ENCODE data around the gene CRTC3. TPM values are rescaled to one million over a fixed set of nuclear protein-coding genes. Genes with fewer than 3 reads are reported as not detected.

CRTC3 gene
- total and polyA plus RNA-seq, 2 of the 4 experiments (the other 2 are of a cell fraction): 4.7 to 14.8 TPM

DNA sequence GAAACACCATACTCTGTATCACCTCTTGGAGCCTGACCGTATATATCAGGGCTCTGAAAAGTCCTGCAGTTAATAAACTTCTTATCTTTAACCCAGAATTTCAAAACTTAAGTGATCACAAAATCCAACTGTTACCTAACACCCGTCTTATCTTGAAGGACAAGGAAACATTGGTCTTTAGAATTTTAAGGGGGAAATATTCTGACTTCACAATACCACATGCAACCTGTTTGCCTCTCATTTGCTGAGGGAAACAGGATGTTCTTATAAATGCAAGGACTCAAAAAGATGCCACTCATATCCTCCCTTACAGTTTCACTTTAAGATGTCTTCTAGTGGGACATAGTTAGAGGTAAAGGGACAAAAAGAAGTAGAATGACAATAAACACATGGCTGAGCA lies 67.9 kb downstream of the CRTC3 start:
- H4K91ac ChIP-seq (ENCODE audit: insufficient read depth, low read depth, low read length): no peak overlapping the region
- no peaks in the 10 kb centered on the region for H3K9me3 ChIP-seq (ENCODE audit: control insufficient read depth, insufficient read depth, low read length)
- no peak overlapping the region for H2AFZ ChIP-seq (replicated peaks; ENCODE audit: low read length, poor library complexity)
- H2AK5ac ChIP-seq (ENCODE audit: low read depth, low read length): no peak overlapping the region
- WGBS, 2 experiments (ENCODE audit: extremely low coverage in 2 of 2, insufficient read length in 1 of 2): no CpG with 5 or more reads among the region's 2 CpGs
- intact Hi-C loops (cut with micrococcal nuclease): no loop called here
- dilution Hi-C loops (cut with HindIII; ENCODE audit: low sequenced_read_pairs, unreplicated experiment): no loop called here
- no peak overlapping the region for H3K14ac ChIP-seq (replicated peaks; ENCODE audit: low read depth, low read length)
- H2BK5ac ChIP-seq (ENCODE audit: low read depth, low read length, poor library complexity, severe bottlenecking): no peak overlapping the region
- no peak overlapping the region for H2BK20ac ChIP-seq (ENCODE audit: low read depth, low read length)
- no peak overlapping the region for H3K56ac ChIP-seq (ENCODE audit: extremely low read depth, insufficient read depth, low read length)
- H3K9ac ChIP-seq (ENCODE audit: low read depth, low read length): no peak overlapping the region
- no peak overlapping the region for H3K27ac ChIP-seq (ENCODE audit: insufficient read depth, low read length)
- H4K8ac ChIP-seq (ENCODE audit: low read depth in 2 of 2, low read length in 2 of 2): peak overlapping the region in 1 of 2 experiments; percentile 35; a peak in 1 of 4 replicates
- H3K27me3 ChIP-seq (ENCODE audit: control insufficient read depth, insufficient read depth, low read length): no peaks in the 10 kb centered on the region
- no peak for ATAC-seq (ENCODE audit: low read depth)
- H3K9me1 ChIP-seq (ENCODE audit: insufficient read depth, low read length): peaks cover 18% of the 10 kb centered on the region
- peak overlapping the region; percentile 15; the same call in 1 of the 2 replicates for H3K4ac ChIP-seq (ENCODE audit: low read depth, low read length)
- H4K5ac ChIP-seq (ENCODE audit: low read depth, low read length): peak overlapping the region; percentile 82; the same call in 1 of the 2 replicates
- H4K20me1 ChIP-seq (ENCODE audit: insufficient read depth, low read length): no peaks in the 10 kb centered on the region
- no peak overlapping the region for H3K4me3 ChIP-seq (ENCODE audit: insufficient read depth, low read depth, low read length)
- peaks cover 33 to 53% of the 10 kb centered on the region in 2 experiments for H3K79me1 ChIP-seq (ENCODE audit: low read depth in 1 of 2, low read length in 2 of 2)
- ChIA-PET POLR2A (ENCODE audit: unreplicated experiment) (no interaction called here), CTCF (no interaction called here)
- H2AK9ac ChIP-seq (replicated peaks; ENCODE audit: low read depth, low read length, poor library complexity): no peak overlapping the region
- TF ChIP-seq RCOR1 (IDR thresholded peaks at IDR 0.05; ENCODE audit: insufficient replicate concordance, low read length): no peak
- TF ChIP-seq CEBPB (IDR thresholded peaks at IDR 0.05; ENCODE audit: low read depth, low read length): no peak
- TF ChIP-seq, protein P1, sequence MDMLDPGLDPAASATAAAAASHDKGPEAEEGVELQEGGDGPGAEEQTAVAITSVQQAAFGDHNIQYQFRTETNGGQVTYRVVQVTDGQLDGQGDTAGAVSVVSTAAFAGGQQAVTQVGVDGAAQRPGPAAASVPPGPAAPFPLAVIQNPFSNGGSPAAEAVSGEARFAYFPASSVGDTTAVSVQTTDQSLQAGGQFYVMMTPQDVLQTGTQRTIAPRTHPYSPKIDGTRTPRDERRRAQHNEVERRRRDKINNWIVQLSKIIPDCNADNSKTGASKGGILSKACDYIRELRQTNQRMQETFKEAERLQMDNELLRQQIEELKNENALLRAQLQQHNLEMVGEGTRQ (IDR thresholded peaks at IDR 0.05; ENCODE audit: low read depth, low read length): no peak
- TF ChIP-seq, protein P2, sequence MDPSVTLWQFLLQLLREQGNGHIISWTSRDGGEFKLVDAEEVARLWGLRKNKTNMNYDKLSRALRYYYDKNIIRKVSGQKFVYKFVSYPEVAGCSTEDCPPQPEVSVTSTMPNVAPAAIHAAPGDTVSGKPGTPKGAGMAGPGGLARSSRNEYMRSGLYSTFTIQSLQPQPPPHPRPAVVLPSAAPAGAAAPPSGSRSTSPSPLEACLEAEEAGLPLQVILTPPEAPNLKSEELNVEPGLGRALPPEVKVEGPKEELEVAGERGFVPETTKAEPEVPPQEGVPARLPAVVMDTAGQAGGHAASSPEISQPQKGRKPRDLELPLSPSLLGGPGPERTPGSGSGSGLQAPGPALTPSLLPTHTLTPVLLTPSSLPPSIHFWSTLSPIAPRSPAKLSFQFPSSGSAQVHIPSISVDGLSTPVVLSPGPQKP (IDR thresholded peaks at IDR 0.05; ENCODE audit: borderline replicate concordance, low read depth, low read length): no peak
- no peak for TF ChIP-seq RAD21 (IDR thresholded peaks at IDR 0.05; ENCODE audit: low read length)
- no peak for TF ChIP-seq MAFK (IDR thresholded peaks at IDR 0.05; ENCODE audit: low read depth, low read length)
- no peak for TF ChIP-seq MAZ (IDR thresholded peaks at IDR 0.05; ENCODE audit: borderline replicate concordance, low read depth, low read length)
- no peak for TF ChIP-seq NFE2L2 (IDR thresholded peaks at IDR 0.05; ENCODE audit: low read depth, low read length)
- H3K4me1 ChIP-seq (ENCODE audit: control insufficient read depth, insufficient read depth, low read length): peaks cover 20% of the 10 kb centered on the region
- DNase-seq: no peak
- no peak overlapping the region for H2BK15ac ChIP-seq (ENCODE audit: low read depth, low read length)
- in situ Hi-C loops (cut with MboI; ENCODE audit: low sequenced_read_pairs): no loop called here
- H2BK120ac ChIP-seq (ENCODE audit: low read depth, low read length): no peak overlapping the region
- H3K18ac ChIP-seq (ENCODE audit: low read depth, low read length): no peak overlapping the region
- peaks cover 26% of the 10 kb centered on the region for H3K36me3 ChIP-seq (ENCODE audit: control insufficient read depth, insufficient read depth, low read length)
- no TSS peak for BruUV-seq (replicated peaks)
- no peak overlapping the region for H3K4me2 ChIP-seq (ENCODE audit: low read depth, low read length)
- H3K23ac ChIP-seq (ENCODE audit: low read depth, low read length): peak overlapping the region; percentile 20; the same call in 1 of the 2 replicates
